HG03060 (cell line): ENCODE measurements around the gene MICA.
"Not testable (repeated sequence)": the region's sequence is repeated elsewhere in the genome, so short reads cannot be mapped to it uniquely, and the experiment has no call there.

Source experiments
- ATAC-seq: cut with Tn5 transposase; IDR thresholded peaks from one replicate; pipeline ENCODE4 v1.9.1; 2021; ENCODE audit warnings: low read depth, moderate number of reproducible peaks; ENCODE audit not compliant: unreplicated experiment

MICA gene

DNA sequence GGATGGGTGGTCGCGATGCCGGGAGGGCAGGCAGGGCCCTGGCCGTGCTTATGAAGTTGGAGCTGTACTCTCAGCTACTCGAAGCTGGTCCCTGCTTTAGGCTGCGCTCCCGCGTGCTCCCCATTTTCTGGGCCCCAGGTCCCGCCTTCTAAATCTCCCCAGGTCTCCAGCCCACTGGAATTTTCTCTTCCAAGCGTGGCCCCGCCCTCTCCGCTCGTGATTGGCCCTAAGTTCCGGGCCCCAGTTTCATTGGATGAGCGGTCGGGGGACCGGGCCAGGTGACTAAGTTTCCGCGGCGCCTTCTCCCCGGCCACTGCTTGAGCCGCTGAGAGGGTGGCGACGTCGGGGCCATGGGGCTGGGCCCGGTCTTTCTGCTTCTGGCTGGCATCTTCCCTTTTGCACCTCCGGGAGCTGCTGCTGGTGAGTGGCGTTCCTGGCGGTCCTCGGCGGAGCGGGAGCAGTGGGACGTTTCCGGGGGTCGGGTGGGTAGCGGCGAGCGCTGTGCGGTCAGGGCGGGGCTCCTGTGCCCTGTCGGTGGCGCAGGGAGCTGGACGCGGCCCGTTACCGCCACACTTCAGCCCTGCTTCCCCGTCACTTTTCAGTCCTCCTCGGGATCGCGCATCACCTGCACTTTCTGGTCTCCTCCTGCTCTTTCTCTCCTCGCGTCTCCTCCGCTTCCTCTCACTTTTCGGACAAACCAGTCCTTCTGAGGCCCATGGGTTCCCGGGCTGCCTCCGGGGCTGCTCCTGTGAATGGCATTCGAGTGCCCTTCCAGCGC lies at the start of gene MICA:
Gene MICA (plus strand): TSS at position 313 of the 778 bp plus-strand sequence. CDS start 38 bp downstream, at position 351.
- ATAC-seq: no peak

DNA sequence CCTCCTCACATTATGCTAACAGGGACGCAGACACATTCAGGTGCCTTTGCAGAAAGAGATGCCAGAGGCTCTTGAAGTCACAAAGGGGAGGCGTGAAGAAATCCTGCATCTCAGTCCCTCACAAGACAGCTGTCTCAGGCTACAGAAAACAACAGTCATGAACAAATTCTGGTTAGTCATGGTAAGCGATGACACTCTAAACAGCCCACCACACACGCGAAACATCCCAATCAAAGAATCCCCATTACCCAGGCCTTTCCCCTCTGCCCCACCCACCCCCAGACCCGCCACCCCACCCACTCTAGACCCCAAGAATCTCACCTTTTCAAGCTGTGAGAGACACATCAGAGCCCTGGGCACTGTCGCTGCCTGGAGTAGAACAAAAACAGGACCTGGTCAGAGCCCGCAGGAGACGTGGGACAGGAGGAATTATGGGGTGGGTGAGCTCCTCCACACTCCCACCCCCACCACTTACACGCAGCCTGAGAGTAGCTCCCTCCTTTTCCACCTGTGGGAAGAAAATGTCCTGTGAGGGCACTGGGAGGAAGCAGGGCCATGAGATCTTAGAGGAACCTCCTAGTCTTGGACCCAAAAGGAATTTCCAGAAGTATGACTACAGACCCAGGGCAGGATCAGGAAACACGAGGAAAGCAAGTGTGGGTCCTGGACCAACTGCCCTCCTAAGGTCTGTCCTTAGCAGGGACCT lies 49.1 kb upstream of the MICA start:
- no peak for ATAC-seq

DNA sequence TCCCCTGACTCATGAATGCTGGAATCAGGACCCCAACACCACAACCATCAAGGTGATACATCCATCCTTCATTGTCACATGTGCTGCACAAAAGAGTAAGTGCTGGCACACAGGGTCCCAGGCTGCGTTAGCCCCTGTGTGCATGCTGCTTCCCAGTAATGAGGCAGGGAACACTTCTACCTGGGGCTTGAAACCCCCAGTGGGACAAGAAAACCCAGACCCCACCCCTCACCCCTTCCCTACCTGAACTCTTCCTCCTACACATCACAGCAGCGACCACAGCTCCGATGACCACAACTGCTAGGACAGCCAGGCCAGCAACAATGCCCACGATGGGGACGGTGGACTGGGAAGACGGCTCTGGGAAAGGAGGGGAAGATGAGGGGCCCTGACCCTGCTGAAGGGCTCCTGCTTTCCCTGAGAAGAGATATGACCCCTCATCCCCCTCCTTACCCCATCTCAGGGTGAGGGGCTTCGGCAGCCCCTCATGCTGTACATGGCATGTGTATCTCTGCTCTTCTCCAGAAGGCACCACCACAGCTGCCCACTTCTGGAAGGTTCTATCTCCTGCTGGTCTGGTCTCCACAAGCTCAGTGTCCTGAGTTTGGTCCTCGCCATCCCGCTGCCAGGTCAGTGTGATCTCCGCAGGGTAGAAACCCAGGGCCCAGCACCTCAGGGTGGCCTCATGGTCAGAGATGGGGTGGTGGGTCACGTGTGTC lies 48.4 kb upstream of the MICA start:
- no peak for ATAC-seq

DNA sequence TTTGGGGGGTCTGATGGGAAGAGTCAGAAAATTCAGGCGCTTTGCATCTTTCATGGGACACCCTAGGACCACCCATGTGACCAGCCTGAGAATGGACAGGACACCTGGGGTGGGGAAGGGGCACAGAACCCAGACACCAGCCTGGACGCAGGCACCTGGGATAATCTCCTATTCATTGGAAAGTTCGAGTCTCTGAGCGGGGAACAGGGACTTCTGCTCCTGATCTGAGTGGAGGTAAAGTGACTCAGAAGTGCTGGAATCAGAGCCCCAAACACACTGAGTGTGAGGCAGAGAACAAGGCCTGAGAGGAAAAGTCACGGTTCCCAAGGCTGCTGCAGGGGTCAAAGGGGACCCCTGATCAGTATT lies 47.8 kb upstream of the MICA start:
- no peak for ATAC-seq

DNA sequence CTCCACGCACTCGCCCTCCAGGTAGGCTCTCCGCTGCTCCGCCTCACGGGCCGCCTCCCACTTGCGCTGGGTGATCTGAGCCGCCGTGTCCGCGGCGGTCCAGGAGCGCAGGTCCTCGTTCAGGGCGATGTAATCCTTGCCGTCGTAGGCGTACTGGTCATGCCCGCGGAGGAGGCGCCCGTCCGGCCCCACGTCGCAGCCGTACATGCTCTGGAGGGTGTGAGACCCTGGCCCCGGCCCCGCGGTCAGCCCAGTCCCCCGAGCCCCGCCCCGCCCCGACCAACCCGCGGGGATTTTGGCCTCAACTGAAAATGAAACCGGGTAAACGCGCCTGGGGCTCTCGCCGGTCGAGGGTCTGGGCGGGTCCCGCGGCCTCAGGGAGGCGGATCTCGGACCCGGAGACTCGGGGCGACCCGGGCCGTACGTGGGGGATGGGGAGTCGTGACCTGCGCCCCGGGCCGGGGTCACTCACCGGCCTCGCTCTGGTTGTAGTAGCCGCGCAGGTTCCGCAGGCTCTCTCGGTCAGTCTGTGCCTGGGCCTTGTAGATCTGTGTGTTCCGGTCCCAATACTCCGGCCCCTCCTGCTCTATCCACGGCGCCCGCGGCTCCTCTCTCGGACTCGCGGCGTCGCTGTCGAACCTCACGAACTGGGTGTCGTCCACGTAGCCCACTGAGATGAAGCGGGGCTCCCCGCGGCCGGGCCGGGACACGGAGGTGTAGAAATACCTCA lies 47.0 kb upstream of the MICA start:
- no peak for ATAC-seq

DNA sequence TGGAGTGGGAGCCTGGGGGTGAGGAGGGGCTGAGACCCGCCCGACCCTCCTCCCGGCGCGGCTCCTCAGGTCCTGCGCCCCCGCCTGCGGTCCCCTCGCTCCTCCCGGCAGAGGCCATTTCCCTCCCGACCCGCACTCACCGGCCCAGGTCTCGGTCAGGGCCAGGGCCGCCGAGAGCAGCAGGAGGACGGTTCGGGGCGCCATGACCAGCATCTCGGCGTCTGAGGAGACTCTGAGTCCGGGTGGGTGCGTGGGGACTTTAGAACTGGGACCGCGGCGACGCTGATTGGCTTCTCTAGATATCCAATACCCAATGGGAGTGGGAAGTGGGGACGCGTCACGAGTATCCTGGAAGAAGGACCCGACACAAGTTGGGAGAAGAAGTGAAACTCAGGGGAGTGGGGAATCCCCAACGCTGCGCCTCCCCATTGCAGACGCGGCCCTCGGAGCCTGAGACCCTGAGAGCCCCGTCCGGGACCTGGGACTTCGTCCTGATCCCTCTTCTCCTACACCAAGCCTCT lies 46.4 kb upstream of the MICA start, which contains the start of gene HLA-B:
Gene HLA-B (minus strand): TSS at position 234 of the 521 bp plus-strand sequence. CDS start 21 bp downstream, at position 213.
- ATAC-seq: peak; percentile 53

DNA sequence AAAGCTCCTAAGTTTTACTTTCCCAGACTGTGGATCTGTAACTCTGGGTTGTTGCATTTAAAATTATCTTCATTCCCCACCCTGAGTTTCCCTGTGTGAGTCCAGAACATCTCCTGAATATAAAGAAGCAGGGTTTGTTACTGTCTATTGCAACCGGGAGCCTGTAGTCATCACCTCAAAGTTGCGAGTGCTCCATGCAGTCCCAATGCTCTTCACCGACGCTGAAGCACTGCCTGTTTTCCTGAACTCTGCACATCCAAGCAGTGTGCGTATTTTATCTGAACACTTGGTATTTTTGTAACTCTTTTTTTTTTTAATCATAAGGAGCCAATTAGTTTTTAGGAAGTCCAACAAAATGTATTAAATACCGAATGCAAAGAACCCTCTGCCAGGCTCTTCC lies 45.5 kb upstream of the MICA start:
- no peak for ATAC-seq

DNA sequence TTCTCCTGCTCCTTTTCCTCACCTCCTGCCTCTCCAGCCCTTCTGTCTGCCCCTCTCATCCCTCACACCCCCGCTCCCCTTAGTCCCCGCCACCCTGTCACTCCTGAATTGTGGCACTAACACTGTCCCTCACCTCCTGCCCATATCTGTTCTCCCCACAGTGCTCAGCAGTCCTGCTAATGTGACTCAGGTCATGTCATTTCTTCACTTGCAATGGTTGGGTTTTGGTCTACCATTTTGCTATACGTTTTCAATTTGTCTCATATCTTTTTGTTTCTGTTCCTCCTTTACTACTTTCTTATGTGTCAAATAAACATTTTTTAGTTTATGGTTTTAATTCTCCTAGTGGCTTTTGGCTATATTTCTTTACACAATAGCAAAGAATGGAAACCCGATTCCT lies 45.1 kb upstream of the MICA start:
- no peak for ATAC-seq

DNA sequence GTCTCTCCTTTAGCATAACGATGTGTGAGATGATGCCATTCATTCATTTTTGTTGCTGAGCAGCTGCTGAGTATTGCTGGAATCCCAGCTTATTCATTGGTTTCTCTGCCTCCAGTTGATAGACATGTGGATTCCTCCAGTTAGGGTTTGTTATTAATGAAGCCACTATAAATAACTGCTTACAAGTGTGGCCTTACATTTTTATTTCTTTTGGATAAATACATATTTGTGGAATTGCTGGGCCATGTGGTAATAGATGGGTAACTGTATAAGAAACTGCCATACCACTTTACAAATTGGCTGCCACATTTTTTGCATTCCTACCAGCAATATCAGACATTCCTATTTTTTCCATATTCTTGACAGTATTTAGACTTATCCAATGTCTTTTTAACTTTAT lies 43.8 kb upstream of the MICA start:
- ATAC-seq: no peak

DNA sequence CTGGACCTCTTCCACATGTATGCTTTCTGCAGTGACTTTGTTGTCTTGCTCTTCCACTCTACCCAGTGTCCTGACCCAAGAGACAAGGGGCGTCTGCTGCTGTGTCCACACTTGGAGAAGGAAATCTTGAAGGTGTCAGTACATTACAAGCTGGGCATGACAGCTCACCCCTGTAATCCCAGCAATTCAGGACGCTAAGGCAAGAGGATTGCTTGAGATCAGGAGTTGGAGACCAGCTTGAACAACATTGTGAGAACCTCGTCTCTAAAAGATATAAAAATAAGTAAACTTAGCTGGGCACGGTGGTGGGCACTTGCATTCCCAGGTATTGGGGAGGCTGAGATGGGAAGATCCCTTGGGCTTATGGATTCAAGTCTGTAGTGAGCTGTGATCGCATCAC lies 40.6 kb upstream of the MICA start:
- no peak for ATAC-seq

DNA sequence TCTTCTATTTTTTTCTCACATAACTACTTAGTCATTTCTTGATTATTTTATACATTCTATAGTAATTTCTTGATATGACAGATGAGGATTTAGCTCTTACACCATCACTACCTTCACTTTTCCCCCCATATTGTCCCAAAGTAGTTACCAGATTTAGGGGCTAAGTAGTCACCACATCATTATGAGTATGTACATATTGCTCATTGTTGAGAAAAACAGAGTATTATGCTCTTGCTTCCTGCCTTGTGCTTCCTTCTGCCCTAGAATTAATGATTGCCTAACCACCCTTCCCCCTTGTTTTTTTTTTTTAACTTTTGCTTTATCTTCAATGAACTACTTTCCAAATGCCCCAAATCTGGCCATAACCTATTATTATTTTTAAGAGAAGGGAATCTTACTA lies 39.6 kb upstream of the MICA start:
- no peak for ATAC-seq

DNA sequence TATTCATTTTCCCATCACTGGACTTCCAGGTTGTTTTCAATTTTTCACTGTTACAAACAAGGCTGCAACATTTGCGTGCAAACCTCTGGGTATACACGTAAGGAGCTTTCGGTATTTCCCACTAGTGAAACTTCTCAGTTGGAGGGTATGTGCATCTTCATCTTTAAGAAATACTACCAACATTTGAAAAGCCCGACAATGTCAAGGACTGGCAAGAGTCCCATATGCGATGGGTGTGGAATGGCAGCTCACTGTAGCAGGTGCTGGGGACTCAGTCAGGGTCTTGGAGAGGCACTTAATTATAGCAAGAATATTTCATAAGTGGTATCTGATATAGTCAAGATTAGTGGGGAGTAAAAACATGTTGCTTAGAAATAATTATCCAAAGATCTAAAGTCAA lies 37.5 kb upstream of the MICA start:
- no peak for ATAC-seq

DNA sequence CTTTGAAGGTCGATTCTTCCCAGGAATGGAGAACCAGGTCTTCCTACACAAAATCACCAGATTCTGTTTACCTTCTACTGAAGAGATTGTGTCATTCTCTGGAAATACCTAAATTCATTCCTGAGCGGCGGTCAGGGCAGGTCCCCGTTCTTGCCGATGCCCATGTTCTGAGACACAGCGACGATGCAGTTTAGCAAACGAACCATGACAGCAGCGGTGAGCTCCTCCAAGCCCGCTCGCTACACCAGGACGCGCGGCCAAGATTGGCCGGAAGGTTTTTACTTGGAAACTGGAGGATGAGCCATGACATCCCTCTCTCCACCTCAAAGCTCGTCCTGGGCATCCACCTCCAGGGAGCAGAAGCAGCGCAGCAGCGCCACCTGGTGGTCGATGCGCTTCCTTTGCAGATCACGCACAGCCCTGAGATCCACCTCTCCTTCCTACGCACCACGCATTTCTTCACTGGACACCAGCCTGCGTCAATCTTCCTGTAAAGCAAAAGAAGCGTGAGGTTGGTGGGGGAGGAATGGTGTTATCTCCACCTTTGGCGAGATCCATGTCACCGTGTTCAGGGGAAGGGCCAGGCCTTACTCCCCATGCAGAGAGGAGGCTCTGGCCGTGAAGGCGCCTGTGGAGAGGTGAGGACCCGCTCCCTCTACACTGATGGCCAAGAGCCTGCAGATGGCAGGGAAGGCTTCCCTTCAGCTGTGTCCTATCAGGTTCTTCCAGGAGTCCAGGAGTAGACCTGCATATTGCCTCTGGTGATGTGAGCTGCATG lies 36.5 kb upstream of the MICA start:
- peak; percentile 62 for ATAC-seq

DNA sequence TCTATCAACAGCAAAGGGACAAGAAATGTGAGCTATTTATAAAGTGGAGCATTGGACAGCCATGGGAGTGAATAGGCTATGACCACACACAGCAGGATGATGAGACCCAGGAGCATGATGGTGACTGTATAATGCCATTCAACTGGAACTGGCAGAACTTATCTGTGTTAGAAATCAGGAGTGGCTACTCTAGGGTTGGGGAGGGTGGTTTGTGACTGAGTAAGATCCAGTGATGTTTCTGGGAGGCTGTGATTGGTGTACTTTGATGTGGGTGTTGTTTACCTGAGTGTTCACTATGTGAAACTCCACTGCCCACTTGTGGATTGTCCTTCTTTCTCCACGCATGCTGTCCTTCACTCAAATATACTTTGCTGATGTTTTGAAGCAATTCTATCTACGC lies 34.9 kb upstream of the MICA start:
- ATAC-seq: no peak

DNA sequence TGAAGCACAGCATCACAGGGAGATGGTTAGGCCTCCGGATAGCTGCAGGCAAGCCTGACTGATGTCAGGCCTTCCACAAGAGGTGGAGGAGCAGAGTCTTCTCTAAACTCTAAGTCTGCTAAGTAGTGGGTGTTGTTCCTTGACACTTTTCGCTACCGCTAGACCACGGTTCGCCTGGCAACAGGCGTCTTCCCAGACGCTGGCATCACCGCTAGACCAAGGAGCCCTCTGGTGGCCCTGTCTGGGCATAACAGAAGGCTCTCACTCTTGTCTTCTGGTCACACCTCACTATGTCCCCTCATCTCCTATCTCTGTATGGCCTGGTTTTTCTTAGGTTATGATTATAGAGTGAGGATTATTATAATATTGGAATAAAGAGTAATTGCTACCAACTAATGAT lies 29.3 kb upstream of the MICA start:
- not testable (repeated sequence) for ATAC-seq

DNA sequence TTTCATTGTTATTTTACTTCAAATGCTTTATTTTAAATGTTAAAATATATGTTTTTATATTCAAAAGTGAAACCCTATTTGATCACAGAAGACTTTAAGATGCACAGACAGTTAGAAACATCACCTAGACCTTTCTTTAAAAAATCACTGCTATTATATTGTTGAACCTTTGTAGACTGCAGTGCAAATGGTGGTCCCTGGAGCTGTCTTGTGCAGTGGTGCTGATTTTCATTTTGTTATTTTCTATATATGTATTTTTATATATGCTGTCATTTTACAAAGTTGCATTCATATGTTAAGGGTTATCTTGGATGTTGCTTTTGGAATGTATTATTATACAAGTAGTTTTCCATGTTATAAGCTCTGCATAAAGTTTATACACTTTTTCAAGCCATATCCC lies 27.7 kb upstream of the MICA start:
- ATAC-seq: no peak

DNA sequence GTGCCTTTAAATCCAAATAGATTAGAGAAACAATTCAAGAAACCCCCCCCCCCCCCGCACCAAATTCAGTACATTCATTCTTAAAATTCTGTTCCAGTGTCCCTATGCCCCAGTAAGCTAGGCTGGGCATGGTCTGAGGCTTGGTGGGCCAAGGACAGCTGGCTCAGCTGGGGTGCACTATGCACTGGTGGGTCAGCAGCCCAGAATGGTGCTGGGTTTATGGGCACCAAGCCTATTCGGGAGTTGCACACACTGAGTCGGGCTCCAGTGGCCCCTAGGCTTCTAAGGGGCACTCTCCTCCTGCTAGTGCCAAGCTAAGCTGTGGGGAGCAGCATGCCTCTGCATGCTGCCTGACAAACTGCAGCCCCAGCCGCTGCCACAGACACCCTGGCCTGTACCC lies 26.4 kb upstream of the MICA start:
- ATAC-seq: no peak

DNA sequence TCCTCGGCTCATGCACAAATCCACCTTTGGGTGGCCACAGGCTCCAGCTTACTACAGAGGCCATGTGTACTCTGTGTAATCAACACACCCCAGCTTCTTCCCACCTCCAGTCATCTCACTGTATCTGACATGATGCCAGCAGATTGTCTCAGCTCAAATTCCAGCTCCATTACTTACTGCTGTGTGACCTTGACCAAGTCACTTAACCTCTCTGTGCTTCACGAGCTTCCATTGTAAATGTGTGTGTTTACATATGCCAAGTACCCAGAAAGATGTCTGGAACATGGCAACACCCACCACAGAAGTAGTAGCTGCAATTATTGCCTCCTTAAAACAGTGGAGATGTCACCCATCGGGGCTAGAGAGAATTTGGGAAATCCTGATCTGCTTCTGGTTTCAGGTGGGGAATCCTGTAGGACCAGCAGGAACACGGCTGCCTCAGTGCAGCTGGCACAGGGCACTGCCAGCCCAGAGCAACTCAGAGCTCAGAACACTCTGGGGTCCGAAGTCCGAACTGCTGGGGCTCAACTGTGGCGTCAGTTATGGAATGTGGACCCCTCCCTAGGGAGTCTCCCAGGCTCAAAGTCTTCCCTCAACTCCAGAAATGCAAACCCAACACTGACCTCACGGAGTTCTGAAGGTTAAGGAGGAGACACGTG lies 25.2 kb upstream of the MICA start:
- no peak for ATAC-seq

DNA sequence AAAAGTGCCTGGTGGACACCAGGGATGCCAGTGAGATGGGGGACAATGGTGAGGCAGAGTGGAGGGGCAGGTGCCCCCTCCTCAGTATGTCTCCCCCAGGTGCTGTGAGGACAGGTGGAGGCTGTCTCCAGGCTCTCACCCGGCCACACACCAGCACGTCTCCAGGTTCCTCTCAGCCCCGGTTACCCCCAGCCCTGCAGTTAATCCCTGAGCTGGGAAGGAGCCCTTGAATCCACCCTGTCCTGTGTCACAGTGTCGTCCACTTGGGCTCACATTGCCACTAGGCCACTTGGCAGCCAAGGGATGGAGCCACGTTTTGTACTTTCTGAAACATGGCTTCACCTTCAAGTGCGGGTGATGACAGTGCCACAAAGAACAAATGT lies 24.7 kb upstream of the MICA start:
- ATAC-seq: no peak
